Kidney epithelial cell (primary cell): ENCODE data around the gene LCE1E. TPM values are rescaled to one million over a fixed set of nuclear protein-coding genes. Genes with fewer than 3 reads are reported as not detected.

ENCODE experiments used
- DNase-seq: peaks from one replicate; pipeline ENCODE4 v3.0.0-alpha.2; 2010; ENCODE audit warnings: low read depth
- H3K27me3 ChIP-seq: 2 replicates; pipeline ENCODE4 v1.6.0; 2011; ENCODE audit warnings: low read length; ENCODE audit not compliant: control insufficient read depth, insufficient read depth
- H3K36me3 ChIP-seq: 2 replicates; pipeline ENCODE4 v1.5.1; 2011; ENCODE audit warnings: low read length; ENCODE audit not compliant: control insufficient read depth, insufficient read depth
- H3K4me3 ChIP-seq: 2 replicates; pipeline ENCODE4 v1.5.1; 2011; ENCODE audit warnings: low read depth, mild to moderate bottlenecking, control low read depth, low read length
- CTCF ChIP-seq: IDR thresholded peaks from 2 replicates; pipeline ENCODE4 v1.5.1; 2011; ENCODE audit warnings: mild to moderate bottlenecking, moderate library complexity, low read length, control low read depth, inconsistent platforms; ENCODE audit not compliant: insufficient read depth, poor library complexity, severe bottlenecking
- total RNA-seq: library from RNA; depleted of rRNA; stranded (reverse); fragments of >200 nt; gene quantifications from 2 replicates; pipeline ENCODE4 v1.2.3, GENCODE V29; 2015

The LCE1E gene
- total RNA-seq, 1 donor from 2014 or later = not detected

- H3K36me3 ChIP-seq = no peaks in the 10 kb centered on the region
- H3K27me3 ChIP-seq = no peaks in the 10 kb centered on the region
- DNase-seq = no peak
- no peak for TF ChIP-seq CTCF
- H3K4me3 ChIP-seq = no peak overlapping the region
Measured at GRCh38 chr1:152823294-152823693, 37.2 kb downstream of the LCE1E start.

- Histone ChIP-seq H3K4me3 (no peak overlapping the region), H3K36me3 (no peaks in the 10 kb centered on the region), H3K27me3 (no peaks in the 10 kb centered on the region)
- no peak for TF ChIP-seq CTCF
- DNase-seq = no peak
Measured at GRCh38 chr1:152824964-152825363, 38.9 kb downstream of the LCE1E start.

- no peak for DNase-seq
- no peaks in the 10 kb centered on the region for H3K27me3 ChIP-seq
- no peak for TF ChIP-seq CTCF
- H3K36me3 ChIP-seq = no peaks in the 10 kb centered on the region
- H3K4me3 ChIP-seq = no peak within 1 kb of the TSS
Measured at GRCh38 chr1:152827173-152827572, 41.1 kb downstream of the LCE1E start, which contains the start of gene LCE1A. TSS of gene LCE1A (plus strand) at chr1:152827473. CDS start at chr1:152827473, 0 bp downstream.

- no peak for DNase-seq
Measured at GRCh38 chr1:152836870-152837269, 50.8 kb downstream of the LCE1E start.

More at GRCh38 chr1:152836870-152837269, 50.8 kb downstream of the LCE1E start:
- Histone ChIP-seq H3K36me3 (no peaks in the 10 kb centered on the region), H3K4me3 (no peak overlapping the region), H3K27me3 (no peaks in the 10 kb centered on the region)
- no peak for TF ChIP-seq CTCF

Other genes starting within 250 kb of the LCE1E start
- not detected in 2 replicates for gene LCE3E, start 219.5 kb upstream of the LCE1E start, total RNA-seq
- gene LCE3D, start 205.7 kb upstream of the LCE1E start, total RNA-seq = not detected in 2 replicates
- not detected in 2 replicates for gene LCE3C, start 186.0 kb upstream of the LCE1E start, total RNA-seq
- gene LCE3B, start 172.4 kb upstream of the LCE1E start, total RNA-seq = not detected in 2 replicates
- gene LCE3A, start 163.2 kb upstream of the LCE1E start, total RNA-seq = not detected in 2 replicates
- not detected in 2 replicates for gene LCE2D, start 122.9 kb upstream of the LCE1E start, total RNA-seq
- not detected in 2 replicates for gene LCE2C, start 111.0 kb upstream of the LCE1E start, total RNA-seq
- gene LCE2B, start 100.1 kb upstream of the LCE1E start, total RNA-seq = not detected in 2 replicates
- gene LCE2A, start 87.9 kb upstream of the LCE1E start, total RNA-seq = not detected in 2 replicates
- gene LCE4A, start 78.1 kb upstream of the LCE1E start, total RNA-seq = not detected in 2 replicates
- gene KPRP, start 28.2 kb upstream of the LCE1E start, total RNA-seq = not detected in 2 replicates
- not detected in 2 replicates for gene LCE1F, start 11.1 kb upstream of the LCE1E start, total RNA-seq
- gene LCE1D, start 10.5 kb downstream of the LCE1E start, total RNA-seq = not detected in 2 replicates
- gene LCE1C, start 20.4 kb downstream of the LCE1E start, total RNA-seq = not detected in 2 replicates
- not detected in 2 replicates for gene LCE1B, start 25.7 kb downstream of the LCE1E start, total RNA-seq
- gene LCE1A, start 41.2 kb downstream of the LCE1E start, total RNA-seq = not detected in 2 replicates
- gene LCE6A, start 56.6 kb downstream of the LCE1E start, total RNA-seq = not detected in 2 replicates
- gene LCE7A, start 73.7 kb downstream of the LCE1E start, total RNA-seq = not detected in 2 replicates
- gene SMCP, start 92.1 kb downstream of the LCE1E start, total RNA-seq = not detected in 2 replicates
- gene IVL, start 122.3 kb downstream of the LCE1E start, total RNA-seq = 1.2 and 2.3 TPM in 2 replicates
- not detected in 2 replicates for gene SPRR5, start 160.9 kb downstream of the LCE1E start, total RNA-seq
- not detected in 2 replicates for gene SPRR4, start 184.4 kb downstream of the LCE1E start, total RNA-seq
- gene SPRR1A, start 197.8 kb downstream of the LCE1E start, total RNA-seq = not detected in 2 replicates
- 1.1 TPM in 1 of 2 replicates, not detected in the other for gene SPRR3, start 215.5 kb downstream of the LCE1E start, total RNA-seq
- gene SPRR1B, start 244.9 kb downstream of the LCE1E start, total RNA-seq = 0.63 TPM in 1 of 2 replicates, not detected in the other